Peyer's patch (tissue), 4 donors: ENCODE measurements around the gene ADPRS.

ENCODE experiments used
- CTCF ChIP-seq, 6 experiments: fragments of 450-650 bp in 4 of 6; fragments of 200-600 bp in 2 of 6; sonication (generic) in 1 of 6; IDR thresholded peaks; one replicate each; pipeline ENCODE4 v1.5.1; 2017 to 2019; ENCODE audit warnings: antibody characterized with exemption in 6 of 6, mild to moderate bottlenecking in 3 of 6, moderate library complexity in 1 of 6
- POLR2A ChIP-seq, 2 donors: fragments of 450-650 bp; IDR thresholded peaks; one replicate each; pipeline ENCODE4 v1.5.1; 2017; ENCODE audit warnings: antibody characterized with exemption in 2 of 2, mild to moderate bottlenecking in 2 of 2, moderate library complexity in 2 of 2

GRCh38 chr1:36093929-36094328, 5.2 kb downstream of the ADPRS start:
- TF ChIP-seq CTCF (IDR thresholded peaks at IDR 0.05): no peak
- TF ChIP-seq POLR2A (IDR thresholded peaks at IDR 0.05): no peak
